Common myeloid progenitor, CD34-positive (primary cell): ENCODE measurements around the gene LRRC8E.

Source experiments
- CTCF ChIA-PET: fragments of 350-600 bp; sonication (Branson Sonifier 250); formaldehyde crosslinking; loops from one replicate; lab custom pipeline; 2021; ENCODE audit warnings: antibody characterized with exemption; lab: Charles Lee
- POLR2A ChIA-PET: fragments of 350-600 bp; sonication (Branson Sonifier 250); formaldehyde crosslinking; loops from one replicate; lab custom pipeline; 2021; ENCODE audit warnings: antibody characterized with exemption; lab: Charles Lee
- DNase-seq, 3 donors: peaks; one replicate each; pipeline versions ENCODE4 v3.0.0 to v3.0.0-alpha.2; 2013
- H3K27ac ChIP-seq, 2 experiments: 1 replicate in 1 of 2; 2 replicates in 1 of 2; pipeline ENCODE4 v1.7.0; 2013; ENCODE audit warnings: inconsistent platforms in 2 of 2, low read length in 2 of 2, mild to moderate bottlenecking in 2 of 2, low read depth in 1 of 2, moderate library complexity in 1 of 2; ENCODE audit not compliant: severe bottlenecking in 2 of 2, insufficient read depth in 1 of 2, poor library complexity in 1 of 2
- H3K27me3 ChIP-seq, 5 experiments: replicated peaks in 2 of 5; 1 replicate in 3 of 5; 2 replicates in 2 of 5; pipeline versions ENCODE4 v1.6.1 to v1.7.0; 2013; ENCODE audit warnings: low read length in 4 of 5, mild to moderate bottlenecking in 2 of 5, moderate library complexity in 2 of 5, inconsistent platforms in 1 of 5; ENCODE audit not compliant: insufficient read depth in 5 of 5, control insufficient read depth in 4 of 5
- H3K36me3 ChIP-seq, 4 experiments: 1 replicate in 2 of 4; 2 replicates in 2 of 4; pipeline versions ENCODE4 v1.6.1 to v1.7.0; 2013; ENCODE audit warnings: low read length in 3 of 4, control low read depth in 1 of 4, mild to moderate bottlenecking in 1 of 4; ENCODE audit not compliant: control insufficient read depth in 4 of 4, insufficient read depth in 4 of 4
- H3K4me1 ChIP-seq, 4 experiments: 1 replicate in 3 of 4; 2 replicates in 1 of 4; pipeline versions ENCODE4 v1.6.1 to v1.7.1; 2013; ENCODE audit warnings: low read length in 3 of 4, mild to moderate bottlenecking in 3 of 4, control low read depth in 1 of 4, inconsistent platforms in 1 of 4, moderate library complexity in 1 of 4; ENCODE audit not compliant: control insufficient read depth in 4 of 4, insufficient read depth in 4 of 4; ENCODE audit errors: control extremely low read depth in 1 of 4
- H3K4me3 ChIP-seq, 7 experiments: 1 replicate in 4 of 7; 2 replicates in 3 of 7; pipeline versions ENCODE4 v1.5.1 to v1.7.0; 2013; ENCODE audit warnings: mild to moderate bottlenecking in 7 of 7, low read length in 6 of 7, moderate library complexity in 6 of 7, inconsistent platforms in 2 of 7, low read depth in 2 of 7, control low read depth in 1 of 7; ENCODE audit not compliant: insufficient read depth in 4 of 7, control insufficient read depth in 1 of 7; ENCODE audit errors: extremely low read depth in 1 of 7
- H3K9me3 ChIP-seq, 5 experiments: 1 replicate in 4 of 5; 2 replicates in 1 of 5; pipeline versions ENCODE4 v1.6.1 to v1.7.1; 2013; ENCODE audit warnings: low read length in 4 of 5, mild to moderate bottlenecking in 2 of 5, inconsistent platforms in 1 of 5, low read depth in 1 of 5, moderate library complexity in 1 of 5; ENCODE audit not compliant: control insufficient read depth in 4 of 5, insufficient read depth in 2 of 5; ENCODE audit errors: control extremely low read depth in 1 of 5
- WGBS: methylation state at CpG from one replicate; pipeline ENCODE4 v1.1.5; 2013; ENCODE audit not compliant: insufficient coverage; 5-methylcytosine and 5-hydroxymethylcytosine counted together

Gene LRRC8E

GRCh38 chr19:7850000-7850813 is 38.1 kb upstream of the LRRC8E start:
- 96% methylated on average over 15 of the region's 25 CpGs for WGBS
- Histone ChIP-seq H3K9me3 (no peaks in the 10 kb centered on the region), H3K36me3 (no peaks in the 10 kb centered on the region), H3K4me3 (no peak overlapping the region), H3K4me1 (peaks cover 0 to 7% (median 5%) of the 10 kb centered on the region in 4 experiments), H3K27ac (no peak overlapping the region), H3K27me3 (no peaks in the 10 kb centered on the region)
- peak in 1 of 3 donors; percentile 15 for DNase-seq
- CTCF ChIA-PET: interaction anchor here (0.8 to 1.3 kb wide), 3 partner anchors 12 to 24 kb away, joined by 4 read pairs; no protein-coding TSS in a partner anchor
- POLR2A ChIA-PET: no interaction called here

GRCh38 chr19:7850945-7851622 is 37.2 kb upstream of the LRRC8E start:
- POLR2A ChIA-PET: no interaction called here
- H3K4me3 ChIP-seq: no peak overlapping the region
- CTCF ChIA-PET: interaction anchor here (1.0 to 2.2 kb wide), 4 partner anchors 16 to 38 kb away, joined by 4 to 11 read pairs (median 4); no protein-coding TSS in a partner anchor
- 96% methylated on average over 15 of the region's 19 CpGs for WGBS
- peaks cover 0 to 7% (median 5%) of the 10 kb centered on the region in 4 experiments for H3K4me1 ChIP-seq
- no peaks in the 10 kb centered on the region for H3K27me3 ChIP-seq
- no peak for DNase-seq
- H3K36me3 ChIP-seq: no peaks in the 10 kb centered on the region
- no peak overlapping the region for H3K27ac ChIP-seq
- H3K9me3 ChIP-seq: no peaks in the 10 kb centered on the region

GRCh38 chr19:7851623-7852500 is 36.4 kb upstream of the LRRC8E start:
- CTCF ChIA-PET: interaction anchor here (0.8 to 2.7 kb wide), 13 partner anchors 12 to 88 kb away, joined by 3 to 20 read pairs (median 4); partner anchors contain the start of gene SNAPC2
- no peak for DNase-seq
- 96% methylated on average over 19 of the region's 26 CpGs for WGBS
- Histone ChIP-seq H3K27me3 (no peaks in the 10 kb centered on the region), H3K4me3 (no peak overlapping the region), H3K9me3 (no peaks in the 10 kb centered on the region), H3K4me1 (peaks cover 0 to 7% (median 5%) of the 10 kb centered on the region in 4 experiments), H3K27ac (no peak overlapping the region), H3K36me3 (no peaks in the 10 kb centered on the region)
- POLR2A ChIA-PET: no interaction called here

- 28% methylated on average over 39 of the region's 45 CpGs for WGBS
- H3K4me1 ChIP-seq: peaks cover 0 to 7% (median 5%) of the 10 kb centered on the region in 4 experiments
- H3K36me3 ChIP-seq: no peaks in the 10 kb centered on the region
- peak overlapping the region in 1 of 7 experiments; percentile 33 for H3K4me3 ChIP-seq
- H3K9me3 ChIP-seq: no peaks in the 10 kb centered on the region
- H3K27ac ChIP-seq: no peak overlapping the region
- no peaks in the 10 kb centered on the region for H3K27me3 ChIP-seq
- ChIA-PET POLR2A (no interaction called here), CTCF (interaction anchor here (0.6 to 2.7 kb wide), 15 partner anchors 11 to 294 kb away, joined by 3 to 20 read pairs (median 4); partner anchors contain the start of gene SNAPC2)
- peak; percentile 61 to 72 (median 71) for DNase-seq
These were observed 35.2 kb upstream of the LRRC8E start for GRCh38 chr19:7852851-7853769.

- POLR2A ChIA-PET: no interaction called here
- no peak overlapping the region for H3K4me3 ChIP-seq
These were observed 34.6 kb upstream of the LRRC8E start for GRCh38 chr19:7853770-7854128.

More at GRCh38 chr19:7853770-7854128, 34.6 kb upstream of the LRRC8E start:
- Histone ChIP-seq H3K27me3 (no peaks in the 10 kb centered on the region), H3K4me1 (peaks cover 0 to 9% (median 5%) of the 10 kb centered on the region in 4 experiments), H3K36me3 (no peaks in the 10 kb centered on the region), H3K9me3 (no peaks in the 10 kb centered on the region), H3K27ac (no peak overlapping the region)
- CTCF ChIA-PET: interaction anchor here (1.0 to 2.7 kb wide), 7 partner anchors 10 to 76 kb away, joined by 3 to 20 read pairs (median 8); partner anchors contain the start of gene SNAPC2
- no peak for DNase-seq
- WGBS: 95% methylated on average over 9 of the region's 12 CpGs
